Cardiac muscle cell (in vitro differentiated cells and primary cell): ENCODE measurements around the gene IGSF21. TPM values are rescaled to one million over a fixed set of nuclear protein-coding genes. Genes with fewer than 3 reads are reported as not detected.

ENCODE experiments used
- DNase-seq, 2 donors: peaks; one replicate each; pipeline versions ENCODE4 v3.0.0 to v3.0.0-alpha.2; 2010 to 2017; ENCODE audit warnings: low read depth in 1 of 2, low spot score in 1 of 2
- H3K27ac ChIP-seq: fragments of 200-600 bp; sonication (generic); 2 replicates; pipeline ENCODE4 v1.5.1; 2016
- H3K27me3 ChIP-seq: fragments of 200-600 bp; sonication (generic); 2 replicates; pipeline ENCODE4 v1.6.0; 2016; ENCODE audit warnings: control low read depth
- H3K36me3 ChIP-seq: fragments of 200-600 bp; sonication (generic); 2 replicates; pipeline ENCODE4 v1.5.1; 2016; ENCODE audit warnings: control low read depth
- H3K4me1 ChIP-seq: fragments of 200-600 bp; sonication (generic); 2 replicates; pipeline ENCODE4 v1.8.1; 2017; ENCODE audit warnings: low read depth, mild to moderate bottlenecking, mixed run types
- H3K4me3 ChIP-seq: fragments of 200-600 bp; sonication (generic); 2 replicates; pipeline ENCODE4 v1.5.1; 2016; ENCODE audit warnings: mild to moderate bottlenecking
- H3K9me3 ChIP-seq: fragments of 200-600 bp; sonication (generic); 2 replicates; pipeline ENCODE4 v1.5.1; 2017; ENCODE audit warnings: low read depth, mild to moderate bottlenecking, control low read depth
- polyA plus RNA-seq: library from polyadenylated mRNA; unstranded; fragments of >200 nt; fragmentation: Nextera tagmentation; extraction: Ambion mirVana; gene quantifications from 2 replicates; pipeline ENCODE4 v1.2.1, GENCODE V29; 2016
- total RNA-seq: library from RNA; depleted of rRNA; stranded (reverse); fragments of >200 nt; gene quantifications from 2 replicates; pipeline ENCODE4 v1.2.3, GENCODE V29; 2016
- TF ChIP-seq, protein P1 (sequence below): IDR thresholded peaks from 2 replicates; pipeline ENCODE4 v1.5.1; 2012; ENCODE audit warnings: low read depth, mild to moderate bottlenecking, low read length

IGSF21 gene
- total and polyA plus RNA-seq, 2 experiments from 2014 or later = 0.06 TPM; not detected in 1

DNA sequence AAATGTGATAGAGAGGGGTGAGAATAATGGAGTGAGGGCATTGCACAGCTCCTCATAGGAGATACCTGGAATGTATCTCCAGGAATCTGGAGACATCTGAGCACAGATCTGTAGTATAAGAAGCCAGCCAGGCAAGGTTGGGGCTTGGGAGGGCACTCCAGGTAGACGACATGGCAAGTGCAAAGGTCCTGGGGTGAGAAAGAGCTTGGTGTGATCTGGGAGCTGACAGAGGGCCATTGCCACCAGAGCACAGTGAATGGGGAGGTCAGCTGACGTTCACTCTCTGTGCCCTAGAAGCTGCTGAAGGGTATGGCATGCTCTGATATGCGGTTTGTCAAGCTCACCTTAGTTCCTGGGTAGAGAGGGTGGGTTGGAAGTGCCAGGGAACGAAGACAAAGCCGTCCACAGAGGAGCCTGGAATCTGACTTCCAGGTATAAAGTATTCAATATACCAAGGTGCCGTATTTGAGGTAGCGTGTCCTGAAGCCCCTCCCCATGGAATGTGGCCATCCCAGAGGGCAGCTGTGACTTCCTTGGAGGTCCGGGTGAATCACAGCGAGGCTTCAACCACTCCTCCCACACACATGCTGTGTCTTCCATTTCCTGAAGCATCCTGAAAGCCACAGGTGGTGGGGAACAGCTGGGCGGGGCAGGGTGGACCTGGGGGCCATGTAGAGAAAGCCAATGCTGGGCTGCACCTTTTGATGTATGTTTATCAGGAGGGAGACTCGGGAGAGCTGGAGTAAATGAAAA is 190.5 kb downstream of the IGSF21 start:
- TF ChIP-seq, protein P1, sequence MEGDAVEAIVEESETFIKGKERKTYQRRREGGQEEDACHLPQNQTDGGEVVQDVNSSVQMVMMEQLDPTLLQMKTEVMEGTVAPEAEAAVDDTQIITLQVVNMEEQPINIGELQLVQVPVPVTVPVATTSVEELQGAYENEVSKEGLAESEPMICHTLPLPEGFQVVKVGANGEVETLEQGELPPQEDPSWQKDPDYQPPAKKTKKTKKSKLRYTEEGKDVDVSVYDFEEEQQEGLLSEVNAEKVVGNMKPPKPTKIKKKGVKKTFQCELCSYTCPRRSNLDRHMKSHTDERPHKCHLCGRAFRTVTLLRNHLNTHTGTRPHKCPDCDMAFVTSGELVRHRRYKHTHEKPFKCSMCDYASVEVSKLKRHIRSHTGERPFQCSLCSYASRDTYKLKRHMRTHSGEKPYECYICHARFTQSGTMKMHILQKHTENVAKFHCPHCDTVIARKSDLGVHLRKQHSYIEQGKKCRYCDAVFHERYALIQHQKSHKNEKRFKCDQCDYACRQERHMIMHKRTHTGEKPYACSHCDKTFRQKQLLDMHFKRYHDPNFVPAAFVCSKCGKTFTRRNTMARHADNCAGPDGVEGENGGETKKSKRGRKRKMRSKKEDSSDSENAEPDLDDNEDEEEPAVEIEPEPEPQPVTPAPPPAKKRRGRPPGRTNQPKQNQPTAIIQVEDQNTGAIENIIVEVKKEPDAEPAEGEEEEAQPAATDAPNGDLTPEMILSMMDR = no peak
- Histone ChIP-seq H3K27ac (no peak overlapping the region), H3K27me3 (peaks cover 4% of the 10 kb centered on the region), H3K4me1 (no peaks in the 10 kb centered on the region), H3K36me3 (no peaks in the 10 kb centered on the region), H3K4me3 (no peak overlapping the region), H3K9me3 (no peaks in the 10 kb centered on the region)
- DNase-seq = no peak

DNA sequence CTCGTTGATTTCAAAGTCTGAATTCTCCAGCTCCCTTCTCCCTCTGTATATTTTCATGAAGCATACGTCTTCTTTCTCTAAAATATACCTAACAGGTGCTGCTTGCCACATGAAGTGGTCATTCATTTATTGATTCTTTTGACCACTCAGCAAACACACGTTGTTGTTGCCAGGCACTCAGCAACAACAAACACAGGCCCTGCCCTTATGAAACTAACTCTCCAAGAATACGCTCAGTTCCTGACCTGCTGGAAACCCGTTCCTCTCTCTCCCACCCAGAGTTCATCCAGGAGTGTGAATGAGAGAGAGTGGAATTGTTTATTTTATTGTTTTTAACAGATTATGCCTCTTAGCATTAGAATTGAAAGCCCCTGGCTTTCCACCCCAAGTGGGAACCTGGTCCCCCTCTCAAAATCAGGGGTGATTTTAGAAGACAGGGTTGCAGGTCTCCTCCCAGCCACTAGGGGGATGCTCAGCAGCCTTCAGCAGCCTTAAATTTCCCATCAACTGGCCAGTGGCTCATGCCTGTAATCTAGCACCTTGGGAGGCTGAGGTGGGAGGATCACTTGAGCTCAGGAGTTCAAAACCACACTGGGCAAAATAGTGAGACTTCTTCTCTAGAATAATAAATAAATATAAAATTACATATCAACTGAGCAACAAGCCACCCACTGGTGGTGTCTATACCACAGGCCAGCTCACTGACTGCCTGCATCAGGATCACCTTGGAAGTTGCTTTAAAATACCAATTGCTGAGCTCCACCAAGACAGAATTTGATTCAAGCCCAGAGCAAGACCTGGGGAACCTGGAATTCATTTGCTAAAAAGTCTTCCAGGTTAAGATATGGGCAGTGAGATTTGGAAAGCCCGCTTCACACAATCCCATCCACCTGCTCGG is 192.1 kb downstream of the IGSF21 start:
- TF ChIP-seq, protein P1 = peak; percentile 74
- no peaks in the 10 kb centered on the region for H3K36me3 ChIP-seq
- no peak overlapping the region for H3K27ac ChIP-seq
- peaks cover 4% of the 10 kb centered on the region for H3K27me3 ChIP-seq
- peak; percentile 22 to 44 for DNase-seq
- H3K4me1 ChIP-seq = no peaks in the 10 kb centered on the region
- H3K4me3 ChIP-seq = no peak overlapping the region
- no peaks in the 10 kb centered on the region for H3K9me3 ChIP-seq

DNA sequence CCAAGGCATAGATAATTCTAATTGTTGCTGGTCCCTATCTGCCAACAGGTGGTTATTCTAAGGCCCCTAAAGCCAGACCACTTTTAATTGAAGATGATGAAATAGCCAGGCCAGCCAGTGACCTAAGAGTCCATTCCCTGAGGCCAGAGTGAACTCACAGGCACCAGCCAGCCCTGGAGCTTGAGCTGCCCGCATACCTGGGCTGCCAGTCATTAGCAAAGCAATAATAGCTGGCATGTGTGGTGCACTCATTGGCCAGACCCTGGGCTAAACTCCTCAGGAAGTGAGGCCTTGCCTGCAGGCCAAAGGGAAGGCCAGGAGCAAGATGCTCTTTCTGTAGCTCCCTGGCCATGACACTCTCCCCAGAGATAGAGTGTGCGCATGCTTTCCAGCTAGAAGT is 192.8 kb downstream of the IGSF21 start:
- Histone ChIP-seq H3K27ac (no peak overlapping the region), H3K27me3 (peaks cover 4% of the 10 kb centered on the region), H3K9me3 (no peaks in the 10 kb centered on the region), H3K4me3 (no peak overlapping the region), H3K4me1 (no peaks in the 10 kb centered on the region), H3K36me3 (no peaks in the 10 kb centered on the region)
- TF ChIP-seq, protein P1 = no peak
- no peak for DNase-seq

DNA sequence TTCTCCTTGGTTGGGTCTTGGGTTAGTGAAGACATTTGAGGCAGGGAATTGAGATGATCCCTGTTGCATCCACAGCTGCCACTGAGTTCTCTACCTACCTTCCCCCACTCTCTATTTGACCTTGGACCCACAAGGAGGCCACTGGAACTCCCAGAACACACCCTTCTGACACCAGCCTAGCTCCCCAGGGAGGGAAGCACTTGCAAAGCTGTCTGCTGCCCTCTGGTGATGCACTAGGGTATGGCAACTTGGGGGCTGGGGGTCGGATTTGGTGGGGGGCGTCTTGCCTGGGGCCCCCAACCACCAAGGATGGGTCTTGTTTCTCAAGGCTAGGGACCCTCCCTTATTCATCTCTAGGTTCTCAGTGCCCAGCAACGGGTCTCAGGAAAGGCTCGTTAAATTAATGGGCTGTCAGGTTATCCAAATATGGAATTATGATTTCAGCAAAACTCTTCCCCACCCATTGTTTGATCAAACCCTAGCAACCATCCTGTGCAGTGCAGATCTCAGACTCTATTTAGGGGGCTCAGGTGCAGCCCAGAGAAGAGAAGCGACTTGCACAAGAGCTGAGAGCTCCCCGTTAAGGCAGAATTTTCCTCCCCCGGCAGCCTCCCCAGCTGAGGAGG is 195.3 kb downstream of the IGSF21 start:
- TF ChIP-seq, protein P1 = peak; percentile 42
- no peak for DNase-seq
- Histone ChIP-seq H3K27ac (no peak overlapping the region), H3K4me1 (no peaks in the 10 kb centered on the region), H3K9me3 (no peaks in the 10 kb centered on the region), H3K36me3 (no peaks in the 10 kb centered on the region), H3K4me3 (no peak overlapping the region), H3K27me3 (peaks cover 4% of the 10 kb centered on the region)

DNA sequence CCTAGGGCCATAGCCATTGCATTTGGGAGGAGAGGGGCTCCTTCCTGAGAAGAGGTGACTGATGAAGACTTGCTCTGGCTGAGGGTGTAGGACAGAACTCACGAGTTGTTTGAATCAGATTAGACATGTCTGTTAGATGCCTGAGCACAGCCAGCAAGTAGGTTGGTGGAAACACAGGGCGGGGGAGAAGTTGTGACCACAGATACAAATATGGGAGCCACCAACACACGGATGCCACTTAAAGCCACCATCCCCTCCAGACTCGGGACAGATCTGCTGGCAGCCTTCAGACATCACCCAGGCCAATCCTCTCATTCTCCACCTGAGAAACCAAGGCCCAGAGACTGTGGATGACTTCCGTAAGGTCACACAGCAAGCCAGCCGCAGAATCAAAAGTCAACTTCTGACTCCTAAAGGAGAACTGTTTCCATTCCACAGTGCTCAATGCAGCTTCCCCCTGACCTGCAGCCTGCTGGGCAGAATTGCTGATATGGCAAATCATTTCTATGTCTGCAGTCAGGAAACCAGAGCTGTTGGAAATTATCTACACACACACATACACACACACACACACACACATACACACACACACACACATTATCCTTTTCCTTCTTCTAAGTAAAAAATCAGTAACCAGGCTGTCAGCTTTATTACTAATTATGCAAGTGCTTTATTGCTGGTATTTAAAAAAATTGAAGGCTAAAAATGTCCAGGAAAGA is 196.7 kb downstream of the IGSF21 start:
- DNase-seq = no peak
- TF ChIP-seq, protein P1 = no peak
- Histone ChIP-seq H3K27ac (no peak overlapping the region), H3K4me3 (no peak overlapping the region), H3K4me1 (no peaks in the 10 kb centered on the region), H3K27me3 (no peaks in the 10 kb centered on the region), H3K9me3 (no peaks in the 10 kb centered on the region), H3K36me3 (no peaks in the 10 kb centered on the region)
